ENCODE data around the gene EMP2.

DNA sequence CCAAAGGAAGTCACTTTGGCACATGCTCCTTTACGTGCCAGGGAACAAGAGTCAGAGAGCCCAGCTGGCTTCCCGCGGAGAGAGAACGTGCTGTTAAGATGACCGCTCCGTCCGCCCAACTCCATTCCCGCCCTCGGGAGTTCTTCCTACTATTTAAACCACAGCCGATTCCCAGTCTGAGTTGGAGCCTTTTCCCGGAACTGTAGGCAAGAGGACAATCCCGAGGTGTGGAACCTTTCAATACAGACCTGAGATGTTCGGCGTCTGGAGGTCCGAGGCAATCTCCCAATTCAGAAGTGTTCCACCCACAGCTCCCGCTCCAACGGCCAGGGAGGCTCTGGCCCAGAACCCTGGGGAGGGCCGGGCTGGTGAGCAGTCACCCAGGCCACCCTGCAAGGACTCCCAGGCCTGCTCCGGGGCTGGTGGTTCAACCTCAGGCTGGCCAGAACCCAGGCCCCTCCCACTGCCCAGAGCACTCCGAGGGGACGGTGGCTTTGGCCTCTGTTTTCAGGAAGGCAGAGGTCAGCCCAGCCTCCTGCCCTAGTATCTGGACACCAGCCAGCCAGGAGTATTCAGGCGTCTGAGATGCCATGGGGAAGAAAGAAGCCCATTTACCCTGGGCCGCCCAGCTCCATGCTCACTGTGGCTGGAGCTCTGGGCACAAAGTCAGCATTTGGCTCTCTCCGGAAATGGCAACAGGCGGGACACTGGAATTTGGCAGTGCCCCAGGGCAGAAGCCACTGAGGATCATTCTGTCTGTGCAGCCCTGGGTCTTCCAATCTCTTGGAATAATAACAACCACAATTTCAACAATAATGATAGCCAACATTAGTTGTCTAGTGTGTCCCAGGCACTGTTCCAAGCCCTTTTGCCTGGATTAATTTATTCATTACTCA lies 21.4 kb downstream of the EMP2 start:
- no peak for TF ChIP-seq POLR2A (IDR thresholded peaks at IDR 0.05; ENCODE audit: low read depth, low read length)
- no peak for TF ChIP-seq SPI1 (IDR thresholded peaks at IDR 0.05; ENCODE audit: low read depth, low read length)
- TF ChIP-seq TAF1 (IDR thresholded peaks at IDR 0.05; ENCODE audit: low read depth, low read length), result no peak
